ENCODE results near the gene STAC2.
"Not testable (repeated sequence)": the region's sequence is repeated elsewhere in the genome, so short reads cannot be mapped to it uniquely, and the experiment has no call there.

Gene STAC2

DNA sequence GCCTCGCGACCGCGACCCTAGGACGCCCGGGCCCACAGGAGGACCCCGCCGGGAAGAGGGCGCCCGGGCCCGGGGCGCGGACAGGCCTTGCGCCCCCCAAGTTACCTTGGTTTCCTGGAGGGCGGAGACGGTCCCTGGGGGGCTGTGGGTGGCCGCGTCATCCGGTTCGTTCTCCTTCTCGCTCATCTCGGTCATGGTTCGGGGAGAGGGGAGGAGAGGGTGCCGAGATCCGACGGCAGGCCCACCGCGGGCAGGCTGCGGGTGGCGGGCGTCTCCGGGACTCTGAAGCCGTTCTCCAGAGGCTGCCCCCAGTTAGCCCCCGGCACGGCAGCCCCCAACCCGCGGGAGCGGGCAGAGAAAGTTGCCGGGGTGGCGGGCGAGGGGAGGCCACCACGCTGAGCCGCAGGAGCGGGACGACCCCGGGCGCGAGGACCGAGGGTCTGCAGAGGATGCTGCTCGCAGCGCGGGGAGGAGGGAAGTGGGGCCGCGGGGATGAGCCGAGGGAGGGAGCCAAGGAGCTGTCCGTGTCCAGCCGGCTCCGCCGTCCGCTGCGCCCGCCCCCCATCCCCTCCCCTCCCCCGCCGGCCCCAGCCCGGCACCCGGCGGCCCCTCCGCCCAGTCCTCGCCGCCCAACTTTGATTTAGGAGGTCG lies at the start of gene STAC2:
STAC2 (minus strand) TSS at position 638 of the 651 bp plus-strand sequence; CDS start at position 195, 443 bp downstream.
- DNase-seq: no peak

GRCh38 chr17:39271546-39271945 lies 45.8 kb upstream of the STAC2 start:
- DNase-seq: no peak

DNA sequence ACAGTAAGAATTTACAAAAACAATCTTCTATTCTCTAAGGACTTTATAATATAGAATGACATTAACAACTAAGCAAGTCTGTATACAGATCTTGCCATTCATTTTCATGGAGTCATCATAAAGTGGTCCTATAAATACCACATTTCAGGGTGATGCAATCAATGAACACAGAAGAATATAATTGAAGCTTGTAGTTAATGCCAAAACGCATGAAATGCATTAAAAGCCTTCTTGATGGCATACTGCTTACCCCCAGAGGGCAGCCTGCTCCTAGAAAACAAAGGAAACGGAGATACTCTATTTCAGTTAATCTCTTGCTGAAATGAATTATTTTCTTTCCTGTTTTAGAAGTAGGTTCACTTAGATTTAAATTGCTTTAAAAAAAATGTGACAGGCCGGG lies 45.2 kb upstream of the STAC2 start:
- DNase-seq: no peak

DNA sequence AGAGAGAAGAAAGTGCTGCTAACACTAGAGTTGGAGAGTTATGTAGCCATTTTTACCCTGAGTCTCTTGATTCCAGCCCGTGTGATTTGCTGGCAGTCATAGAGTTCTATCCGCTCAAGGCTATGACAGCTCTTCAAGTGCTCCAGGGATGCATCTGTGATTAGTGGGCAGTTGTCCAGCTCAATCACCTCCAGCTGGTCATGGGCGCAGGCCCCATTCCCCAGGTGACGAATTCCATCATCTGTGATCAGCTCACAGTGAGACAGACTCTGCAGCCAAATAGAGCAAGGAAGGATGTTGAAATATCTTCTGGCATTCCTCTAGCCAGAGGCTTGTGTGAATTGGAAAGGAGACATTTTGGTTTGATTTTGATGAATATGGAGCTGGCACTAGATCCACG lies 38.4 kb upstream of the STAC2 start:
- no peak for DNase-seq

DNA sequence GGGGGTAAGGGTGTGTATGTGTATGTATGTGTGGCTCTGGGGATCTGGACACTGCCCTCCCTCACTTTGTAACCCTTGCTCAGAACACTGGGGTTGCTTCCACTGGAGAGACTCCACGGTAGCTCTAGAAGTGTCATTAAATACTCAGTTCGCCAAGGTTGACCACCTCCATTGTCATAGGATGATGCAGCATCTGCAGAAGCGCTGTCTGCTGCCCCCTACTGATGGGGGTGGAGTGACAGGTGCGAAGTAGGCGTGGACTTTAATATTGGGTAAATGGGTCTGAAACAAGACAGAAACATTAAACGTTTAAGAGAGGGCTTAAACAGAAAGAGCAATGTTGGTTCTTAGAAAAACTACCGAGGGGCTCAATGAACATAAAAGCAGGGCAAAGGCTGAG lies 35.5 kb upstream of the STAC2 start:
- DNase-seq: no peak

GRCh38 chr17:39252788-39253460 lies 27.2 kb upstream of the STAC2 start:
- no peak for DNase-seq

- no peak for DNase-seq
These were observed 26.3 kb upstream of the STAC2 start for GRCh38 chr17:39251997-39252396.

DNA sequence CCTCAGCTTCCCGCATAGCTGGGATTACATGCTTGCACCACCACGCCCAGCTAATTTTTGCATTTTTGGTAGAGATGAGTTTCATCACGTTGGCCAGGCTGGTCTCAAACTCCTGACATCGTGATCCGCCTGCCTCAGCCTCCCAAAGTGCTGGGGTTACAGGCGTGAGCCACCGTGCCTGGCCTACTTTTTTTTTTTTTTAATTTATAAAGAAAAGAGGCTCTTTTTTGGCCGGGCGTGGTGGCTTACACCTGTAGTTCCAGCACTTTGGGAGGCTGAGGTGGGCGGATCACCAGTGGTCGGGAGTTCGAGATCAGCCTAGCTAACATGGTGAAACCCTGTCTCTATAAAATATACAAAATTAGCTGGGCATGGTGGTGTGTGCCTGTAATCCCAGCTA lies 24.3 kb upstream of the STAC2 start:
- DNase-seq: not testable (repeated sequence)

DNA sequence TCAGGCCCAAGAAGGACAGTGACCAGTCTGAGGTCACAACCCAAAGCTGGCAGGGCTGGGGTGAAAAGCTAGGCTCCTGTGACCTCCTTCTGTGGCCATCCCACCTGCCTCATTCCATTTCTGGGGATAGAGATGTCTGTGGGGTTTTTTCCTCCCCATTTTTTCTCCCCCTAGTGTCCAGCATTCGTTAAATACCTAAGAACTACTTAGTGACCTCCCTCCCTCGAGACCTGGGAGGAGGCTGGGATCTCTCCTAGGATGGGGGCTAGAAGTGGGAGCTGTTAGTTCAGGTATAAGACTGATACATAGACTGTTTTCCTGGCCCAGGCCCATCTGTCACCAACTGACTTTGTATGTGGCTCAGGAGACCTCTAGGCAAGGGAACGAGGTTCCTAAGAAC lies 20.5 kb upstream of the STAC2 start:
- DNase-seq: no peak

DNA sequence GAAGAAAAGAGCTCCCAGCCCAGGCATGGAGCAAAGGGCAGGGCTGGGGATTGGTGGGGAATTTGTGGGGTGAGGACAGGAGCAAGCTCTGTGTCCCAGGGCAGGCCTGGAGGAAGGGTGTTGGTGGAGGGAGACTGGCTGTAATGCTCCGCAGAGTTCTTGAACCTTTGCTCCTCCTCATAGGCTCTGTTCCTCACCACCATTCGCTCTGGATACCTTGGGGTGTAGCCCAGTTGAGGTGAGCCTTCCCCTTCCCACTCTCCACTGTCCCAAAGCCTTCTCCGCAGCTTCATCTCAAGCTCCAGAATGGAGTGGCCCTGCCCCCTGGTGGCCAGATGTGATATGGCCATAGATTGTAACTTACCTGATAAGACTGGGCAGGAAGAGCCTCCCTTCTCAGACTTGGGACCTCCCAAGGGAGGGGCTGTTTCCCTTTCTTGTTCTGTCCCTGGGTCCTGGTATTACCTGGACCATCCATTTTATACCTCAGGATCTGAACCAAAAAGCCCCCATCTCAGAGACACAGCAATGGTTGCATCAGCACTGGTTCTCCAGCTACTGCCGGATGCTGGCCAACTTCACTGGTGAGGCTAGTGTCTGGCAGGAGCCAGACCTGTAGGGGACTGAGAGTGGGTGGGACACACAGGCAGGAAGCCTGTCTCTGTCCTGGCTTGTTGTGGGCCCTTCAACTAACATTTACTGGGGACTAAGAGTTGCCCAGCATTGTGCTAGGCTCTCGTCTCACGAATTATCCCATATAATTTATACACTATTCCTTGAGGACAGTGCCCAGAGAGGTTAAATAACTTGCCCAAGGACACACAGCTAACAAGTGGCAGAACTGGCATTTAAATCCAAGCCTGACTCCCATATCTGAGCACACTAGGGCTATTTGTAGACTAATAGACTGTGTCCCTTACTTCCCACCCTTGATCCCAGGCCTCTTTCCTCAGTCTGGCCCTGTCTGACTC lies 19.1 kb upstream of the STAC2 start:
- peak; percentile 81 for DNase-seq

- DNase-seq: no peak
These were observed 18.4 kb upstream of the STAC2 start for GRCh38 chr17:39244016-39244599.

DNA sequence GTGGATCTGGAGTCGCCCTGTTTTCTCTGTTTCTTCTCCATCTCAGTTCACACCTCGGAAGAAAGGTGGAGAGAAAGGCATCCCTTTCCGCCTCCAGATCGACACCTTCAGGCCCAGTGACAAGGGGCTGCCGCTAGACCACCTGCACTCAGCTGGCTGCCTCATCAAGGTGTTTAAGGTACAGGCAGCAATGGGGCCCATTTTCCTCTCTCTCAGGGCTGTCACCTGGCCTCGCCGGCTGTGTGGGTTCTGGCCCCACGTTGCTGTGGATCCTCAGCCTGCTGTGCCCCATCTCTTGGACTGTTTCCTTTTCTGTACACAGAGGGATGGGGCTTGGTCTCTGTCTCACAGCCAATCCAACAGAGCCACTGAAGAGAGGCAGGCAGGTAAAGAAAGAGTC lies 17.4 kb upstream of the STAC2 start:
- no peak for DNase-seq

- no peak for DNase-seq
These were observed 14.9 kb upstream of the STAC2 start for GRCh38 chr17:39240631-39241030.

DNA sequence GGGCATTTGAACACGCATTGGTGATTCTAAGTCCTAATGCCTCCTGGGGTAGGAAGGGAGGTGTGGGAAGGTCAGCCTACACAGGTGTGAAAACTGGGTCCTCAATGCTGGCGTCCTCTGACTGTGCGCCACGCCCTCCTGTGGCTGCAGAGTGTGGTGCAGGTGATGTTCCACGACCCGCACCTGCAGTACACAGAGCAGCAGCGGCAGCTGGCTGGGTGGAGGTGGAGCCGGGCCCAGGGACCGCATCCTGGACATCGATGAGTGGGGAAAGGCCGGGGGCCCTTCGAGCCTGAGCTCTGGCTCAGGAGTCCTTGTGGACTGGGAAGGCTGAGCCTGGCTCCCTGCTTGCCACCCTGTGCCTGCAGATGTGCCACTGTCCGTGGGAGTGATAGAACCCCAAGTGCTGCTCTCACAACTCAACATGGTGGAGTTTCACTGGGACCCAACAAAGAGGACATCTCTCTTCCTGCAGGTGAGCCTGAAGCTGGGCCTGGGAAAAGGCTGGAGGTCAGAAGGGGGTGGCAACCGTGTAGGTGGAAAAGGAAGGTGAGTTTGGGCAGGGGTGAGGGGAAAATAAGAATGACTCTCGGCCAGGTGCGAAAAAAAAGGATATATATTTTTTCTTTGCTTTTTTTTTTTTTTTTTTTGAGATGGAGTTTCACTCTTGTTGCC lies 14.0 kb upstream of the STAC2 start:
- DNase-seq: no peak

DNA sequence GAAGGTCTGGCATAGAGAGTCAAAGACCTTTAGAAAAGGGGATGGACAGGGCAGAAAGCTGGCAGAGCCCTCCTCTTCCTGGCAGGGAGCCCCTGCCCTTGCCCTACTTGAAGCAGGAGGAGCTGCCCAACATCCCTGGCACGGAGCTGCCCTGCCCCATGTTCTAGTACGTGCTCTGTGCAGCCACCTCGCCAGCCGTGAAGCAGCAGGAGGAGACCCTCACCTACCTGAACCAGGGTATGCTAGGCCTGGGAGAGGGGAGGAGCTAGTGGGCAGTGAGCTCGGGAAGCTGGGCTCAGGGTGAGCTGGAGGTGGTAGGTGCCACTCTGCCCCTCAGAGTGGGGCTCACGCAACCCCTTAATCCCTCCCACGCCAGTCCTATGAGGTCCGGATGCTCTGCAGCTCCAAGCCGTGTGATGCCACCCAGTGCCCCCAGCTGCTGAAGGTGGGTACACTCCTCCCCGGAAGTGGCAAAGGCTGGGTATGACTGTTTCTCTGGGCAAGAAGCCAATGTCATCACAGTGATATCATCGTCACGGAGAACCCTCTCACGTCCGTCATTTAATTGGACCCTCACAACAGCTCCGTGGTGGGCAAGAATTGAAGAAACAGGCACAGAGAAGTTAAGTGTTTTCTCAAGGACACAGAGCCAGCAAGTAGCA lies 12.7 kb upstream of the STAC2 start:
- peak; percentile 4 for DNase-seq

GRCh38 chr17:39237586-39237985 lies 11.8 kb upstream of the STAC2 start:
- no peak for DNase-seq

DNA sequence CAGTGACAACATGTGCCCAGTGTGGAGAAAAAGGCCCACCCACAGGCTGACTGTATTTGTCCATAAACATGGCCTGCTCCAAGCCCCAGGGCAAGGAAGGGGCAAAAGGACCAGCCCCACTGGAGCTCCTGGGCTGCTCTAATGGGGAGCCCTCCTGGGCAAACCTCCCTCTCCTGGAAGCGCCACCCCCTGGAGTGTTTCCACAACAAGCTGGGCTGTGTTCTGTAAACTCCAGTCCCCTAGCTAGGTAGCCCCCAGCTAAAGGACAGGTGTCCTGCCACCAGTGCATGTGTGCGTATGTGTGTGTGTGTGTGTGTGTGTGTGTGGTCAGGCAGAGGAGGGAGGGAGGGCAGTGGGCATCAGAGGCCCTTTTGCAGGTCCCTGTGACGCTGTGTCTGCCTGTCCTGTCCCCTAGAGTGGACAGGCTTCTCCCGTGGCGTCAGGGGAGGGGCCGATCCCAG lies 11.3 kb upstream of the STAC2 start:
- DNase-seq: no peak

DNA sequence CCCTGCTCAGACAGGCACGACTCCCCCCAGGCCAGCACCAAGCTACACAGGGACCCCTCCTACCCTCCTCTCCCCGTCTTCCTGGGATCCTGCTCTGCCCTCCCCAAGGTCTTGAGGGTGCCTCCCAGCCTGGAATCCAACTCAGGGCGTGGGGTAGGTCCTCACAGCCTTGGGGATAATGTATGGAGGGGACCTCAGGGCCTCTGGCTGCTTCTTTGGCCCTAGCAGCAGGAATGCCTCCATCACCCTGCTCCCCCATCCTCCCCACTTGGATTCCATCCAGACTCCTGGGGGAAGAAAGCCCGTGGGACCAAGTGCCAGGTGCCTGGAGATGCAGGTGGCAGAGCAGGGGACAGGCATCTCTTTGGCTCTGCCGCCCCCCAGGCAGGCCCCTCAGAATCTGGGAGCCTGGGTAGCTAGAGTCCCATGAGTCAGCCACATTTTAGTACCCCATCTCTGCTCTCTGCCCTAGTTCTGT lies 10.7 kb upstream of the STAC2 start:
- no peak for DNase-seq

GRCh38 chr17:39235555-39236449 lies 10.1 kb upstream of the STAC2 start:
- peak; percentile 5 for DNase-seq

Data from midbrain (tissue), 1 donor.